Nucleus accumbens (tissue), 56 donors: ENCODE results near the gene GOLGB1.

Source experiments
- DNase-seq, 56 donors: peaks; one replicate each; lab custom pipeline; 2025; lab: John Stamatoyannopoulos, UW

Gene GOLGB1

DNA sequence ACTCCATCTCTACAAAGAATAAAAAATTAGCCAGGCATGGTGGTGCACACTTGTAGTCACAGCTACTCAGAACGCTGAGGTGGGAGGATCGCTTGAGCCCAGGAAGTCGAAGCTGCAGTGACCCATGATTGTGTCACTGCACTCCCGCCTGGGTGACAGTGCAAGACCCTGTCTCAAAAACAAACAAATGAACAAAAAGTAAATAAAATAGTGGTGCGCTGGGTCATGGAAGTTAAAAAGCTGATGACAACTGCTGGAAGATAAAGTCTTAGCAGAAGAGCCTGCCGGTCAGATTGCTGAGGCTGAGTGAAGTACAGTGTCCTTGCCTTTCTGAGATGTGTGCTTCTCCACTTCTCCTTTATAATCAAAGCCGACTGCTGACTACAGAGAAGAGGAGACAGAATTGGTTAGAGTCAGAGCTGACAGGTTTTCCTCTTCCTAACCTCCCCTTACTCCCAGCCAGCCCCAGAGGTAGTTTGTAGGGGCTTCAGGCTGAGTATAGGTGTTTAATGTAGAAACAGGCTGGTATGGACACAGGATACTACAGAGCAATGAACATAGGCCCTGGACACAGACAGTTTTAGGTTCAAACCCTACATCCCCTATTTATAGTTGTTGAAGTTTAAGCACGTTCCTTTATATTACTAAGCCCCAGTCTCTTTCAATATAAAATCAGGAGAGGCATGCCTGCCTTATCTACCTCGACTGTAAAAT lies 106.8 kb downstream of the GOLGB1 start:
- no peak for DNase-seq

DNA sequence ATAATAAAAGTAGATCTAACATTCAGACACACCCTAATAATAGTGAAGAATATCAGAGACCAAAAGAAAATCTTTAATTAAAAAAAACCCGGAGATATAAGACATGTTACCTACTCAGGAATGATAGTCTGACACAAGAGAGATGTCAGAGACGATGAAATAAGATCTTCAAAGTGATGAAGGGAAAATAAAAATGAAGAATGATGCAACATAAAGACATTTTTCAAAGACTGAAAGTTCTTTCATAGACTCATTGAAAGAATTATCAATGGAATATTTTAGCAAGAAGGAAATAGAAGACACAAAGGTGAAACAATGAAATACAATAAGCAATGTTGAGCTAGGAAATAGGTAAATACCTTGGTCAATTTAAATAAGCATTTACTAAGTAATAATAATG lies 108.4 kb downstream of the GOLGB1 start:
- DNase-seq, result no peak

GRCh38 chr3:121637922-121638321 lies 111.6 kb downstream of the GOLGB1 start:
- DNase-seq, result no peak

DNA sequence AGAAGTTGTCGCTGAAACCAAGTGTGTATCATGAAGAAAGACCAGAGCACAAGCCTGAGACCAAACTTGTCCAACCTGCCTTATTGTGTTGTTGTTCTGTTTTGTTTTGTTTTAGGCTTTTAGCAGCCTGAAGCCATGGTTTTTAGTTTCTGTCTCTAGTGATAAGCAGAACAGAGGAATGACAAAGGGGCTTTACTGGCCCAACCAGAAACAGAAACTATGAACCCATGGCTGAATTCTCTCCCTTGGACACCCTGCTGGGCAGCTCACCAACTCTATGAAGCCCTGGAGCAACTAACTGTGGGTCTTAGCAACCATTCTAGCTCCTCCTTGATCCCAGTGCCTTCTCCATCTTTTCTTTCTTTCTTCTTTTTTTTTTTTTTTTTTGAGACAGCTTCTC lies 119.2 kb downstream of the GOLGB1 start:
- DNase-seq, result no peak

DNA sequence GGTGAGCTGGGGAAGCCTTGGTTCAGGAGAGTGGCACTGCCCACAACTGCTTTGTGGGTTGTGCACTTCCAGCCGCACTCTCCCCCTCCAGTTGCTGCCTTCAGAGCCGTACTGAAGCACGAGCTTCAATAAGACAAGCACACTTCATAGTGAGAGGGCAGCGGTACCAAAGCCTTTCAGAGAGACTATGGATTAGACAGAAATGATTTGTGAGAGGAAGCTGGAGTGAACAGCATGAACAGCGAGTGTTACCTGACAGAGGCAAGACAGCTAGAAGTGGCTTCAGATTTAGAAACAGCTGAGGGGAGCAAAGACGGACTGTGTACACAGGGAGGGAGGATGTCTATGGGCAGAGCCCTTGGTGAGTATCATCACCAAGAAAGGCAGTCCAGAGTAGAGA lies 119.9 kb downstream of the GOLGB1 start:
- DNase-seq, result no peak

DNA sequence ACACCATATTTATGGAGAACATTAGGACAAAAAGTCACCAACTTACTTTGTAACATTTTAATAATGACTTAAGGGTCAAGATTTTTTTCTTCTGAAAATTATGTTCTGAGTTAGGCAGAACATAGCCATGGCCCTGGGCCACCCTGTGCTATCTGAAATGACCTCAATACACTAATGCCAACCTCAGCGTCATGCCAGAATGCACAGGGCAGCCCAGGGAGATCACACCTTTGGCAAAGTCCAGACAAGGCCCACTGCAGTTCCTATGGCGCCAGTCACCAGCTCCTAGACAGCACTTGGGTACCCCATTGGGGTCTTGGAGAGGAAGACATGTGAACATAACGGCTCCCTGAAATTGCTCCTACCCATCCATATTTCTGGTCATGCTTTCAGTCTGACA lies 121.9 kb downstream of the GOLGB1 start:
- no peak for DNase-seq

GRCh38 chr3:121627211-121627610 lies 122.3 kb downstream of the GOLGB1 start:
- no peak for DNase-seq

DNA sequence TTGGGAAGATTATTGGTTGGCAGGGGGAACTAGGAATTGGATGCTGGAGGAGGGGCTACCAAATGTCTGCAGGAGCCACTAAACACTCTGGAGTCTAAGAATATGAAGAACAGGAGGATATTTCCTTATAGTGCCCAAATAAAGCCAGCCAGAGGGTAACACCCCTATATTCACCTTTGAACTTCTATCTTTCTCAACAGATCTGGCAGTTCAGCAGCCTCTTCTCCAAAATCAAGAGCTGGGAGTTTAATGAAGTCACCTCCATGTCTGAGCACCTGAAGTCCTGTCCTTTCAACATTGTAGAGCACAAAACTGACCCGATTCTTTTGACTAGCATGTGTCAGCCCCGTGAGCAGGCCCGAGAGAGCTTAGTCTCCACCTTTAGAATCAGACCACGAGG lies 123.0 kb downstream of the GOLGB1 start:
- no peak for DNase-seq

GRCh38 chr3:121624147-121624899 lies 125.2 kb downstream of the GOLGB1 start:
- no peak for DNase-seq

GRCh38 chr3:121621491-121621890 lies 128.1 kb downstream of the GOLGB1 start:
- no peak for DNase-seq

DNA sequence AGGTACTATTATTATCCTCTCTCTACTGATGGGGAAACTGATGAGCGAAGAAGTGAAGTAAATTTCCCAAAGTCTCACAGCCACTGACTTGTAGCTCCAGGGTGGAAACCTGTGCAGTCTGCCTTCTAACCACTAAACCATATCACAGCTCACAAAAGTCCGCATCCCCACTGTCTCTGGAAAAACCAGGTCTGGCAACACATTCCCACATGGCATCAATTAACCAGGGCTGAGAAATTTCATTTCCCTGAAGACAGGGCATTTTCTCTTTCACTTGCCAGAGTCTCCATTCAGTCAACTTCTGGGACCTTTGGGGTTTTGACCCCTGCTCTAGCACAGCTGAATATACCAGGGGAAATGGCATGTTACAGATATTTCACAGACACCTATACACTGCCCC lies 129.8 kb downstream of the GOLGB1 start:
- DNase-seq, result no peak
